GM18517 (cell line): ENCODE results near the gene CCDC192.
"Not testable (repeated sequence)": the region's sequence is repeated elsewhere in the genome, so short reads cannot be mapped to it uniquely, and the experiment has no call there.

ENCODE experiments used
- ATAC-seq: cut with Tn5 transposase; IDR thresholded peaks from one replicate; pipeline ENCODE4 v1.9.1; 2021; ENCODE audit warnings: mild to moderate bottlenecking, moderate library complexity; ENCODE audit not compliant: unreplicated experiment

Gene CCDC192

GRCh38 chr5:127839496-127840197 lies 136.5 kb downstream of the CCDC192 start:
- ATAC-seq, result peak; percentile 64

GRCh38 chr5:127840198-127840524 lies 137.0 kb downstream of the CCDC192 start:
- ATAC-seq, result peak; percentile 91

- no peak for ATAC-seq
These were observed 137.6 kb downstream of the CCDC192 start for GRCh38 chr5:127840809-127841208.

- no peak for ATAC-seq
These were observed 141.4 kb downstream of the CCDC192 start for GRCh38 chr5:127844581-127845021.

GRCh38 chr5:127846884-127847283 lies 143.7 kb downstream of the CCDC192 start:
- ATAC-seq, result no peak

GRCh38 chr5:127847641-127848040 lies 144.4 kb downstream of the CCDC192 start:
- not testable (repeated sequence) for ATAC-seq

- ATAC-seq, result no peak
These were observed 144.9 kb downstream of the CCDC192 start for GRCh38 chr5:127848098-127848497.

- no peak for ATAC-seq
These were observed 146.2 kb downstream of the CCDC192 start for GRCh38 chr5:127849408-127849807.

- no peak for ATAC-seq
These were observed 146.7 kb downstream of the CCDC192 start for GRCh38 chr5:127849891-127850290.

- no peak for ATAC-seq
These were observed 148.8 kb downstream of the CCDC192 start for GRCh38 chr5:127851964-127852363.

GRCh38 chr5:127854520-127854919 lies 151.3 kb downstream of the CCDC192 start:
- ATAC-seq, result no peak

- ATAC-seq, result peak; percentile 66
These were observed 153.1 kb downstream of the CCDC192 start for GRCh38 chr5:127856292-127856691.

GRCh38 chr5:127858116-127858784 lies 155.1 kb downstream of the CCDC192 start:
- no peak for ATAC-seq

- ATAC-seq, result no peak
These were observed 157.1 kb downstream of the CCDC192 start for GRCh38 chr5:127860291-127860690.

- ATAC-seq, result no peak
These were observed 160.0 kb downstream of the CCDC192 start for GRCh38 chr5:127863161-127863560.

GRCh38 chr5:127863610-127864395 lies 160.6 kb downstream of the CCDC192 start:
- no peak for ATAC-seq

- no peak for ATAC-seq
These were observed 161.3 kb downstream of the CCDC192 start for GRCh38 chr5:127864511-127864910.

GRCh38 chr5:127865273-127865672 lies 162.1 kb downstream of the CCDC192 start:
- ATAC-seq, result no peak

GRCh38 chr5:127867022-127867783 lies 164.0 kb downstream of the CCDC192 start:
- peak; percentile 67 for ATAC-seq

GRCh38 chr5:127870914-127871313 lies 167.7 kb downstream of the CCDC192 start:
- no peak for ATAC-seq
